HG03060 (cell line): Measurements from ENCODE around the gene CAD.

Experiments used
- ATAC-seq: cut with Tn5 transposase; IDR thresholded peaks from one replicate; pipeline ENCODE4 v1.9.1; 2021; ENCODE audit warnings: low read depth, moderate number of reproducible peaks; ENCODE audit not compliant: unreplicated experiment

CAD gene

GRCh38 chr2:27275211-27276150 lies 58.3 kb downstream of the CAD start, which contains the start of gene DNAJC5G:
Gene DNAJC5G, plus strand, starts transcription at chr2:27275433. Its CDS starts 1,296 bp downstream, at chr2:27276729.
- no peak for ATAC-seq

- no peak for ATAC-seq
Measured at GRCh38 chr2:27278010-27278409, 60.8 kb downstream of the CAD start.

- ATAC-seq, result no peak
Measured at GRCh38 chr2:27280826-27281225, 63.7 kb downstream of the CAD start.

- ATAC-seq, result no peak
Measured at GRCh38 chr2:27281442-27281841, 64.3 kb downstream of the CAD start.

GRCh38 chr2:27281855-27282559 lies 64.8 kb downstream of the CAD start, which contains the start of gene TRIM54:
Gene TRIM54, plus strand, starts transcription at chr2:27282429. Its CDS starts 303 bp downstream, at chr2:27282732.
- ATAC-seq, result no peak

GRCh38 chr2:27282892-27283291 lies 65.7 kb downstream of the CAD start:
- ATAC-seq, result no peak

GRCh38 chr2:27284996-27285395 lies 67.8 kb downstream of the CAD start:
- no peak for ATAC-seq

- ATAC-seq, result no peak
Measured at GRCh38 chr2:27285481-27285880, 68.3 kb downstream of the CAD start.

- ATAC-seq, result no peak
Measured at GRCh38 chr2:27288610-27289009, 71.4 kb downstream of the CAD start.

- ATAC-seq, result no peak
Measured at GRCh38 chr2:27290549-27290948, 73.4 kb downstream of the CAD start.

- ATAC-seq, result no peak
Measured at GRCh38 chr2:27291865-27292264, 74.7 kb downstream of the CAD start.
